Mononuclear cell (primary cell): ENCODE results near the gene ADRM1. TPM values are rescaled to one million over a fixed set of nuclear protein-coding genes. Genes with fewer than 3 reads are reported as not detected.

Experiments
- H3K27me3 ChIP-seq: 2 replicates; pipeline ENCODE4 v1.6.0; 2011; ENCODE audit warnings: low read length, control low read depth; ENCODE audit not compliant: insufficient read depth
- H3K4me1 ChIP-seq: 2 replicates; pipeline ENCODE4 v1.5.1; 2011; ENCODE audit warnings: mild to moderate bottlenecking, low read length, control low read depth; ENCODE audit not compliant: insufficient read depth
- H3K4me3 ChIP-seq: 2 replicates; pipeline ENCODE4 v1.5.1; 2011; ENCODE audit warnings: mild to moderate bottlenecking, low read length, moderate library complexity
- H3K9me3 ChIP-seq: 2 replicates; pipeline ENCODE4 v1.5.1; 2011; ENCODE audit warnings: low read depth, mild to moderate bottlenecking, control low read depth, low read length
- total RNA-seq: library from RNA; depleted of rRNA; stranded (reverse); fragments of >200 nt; gene quantifications from one replicate; pipeline ENCODE4 v1.2.3, GENCODE V29; 2012

Gene ADRM1
- total RNA-seq, 1 donor, result 30.2 TPM

DNA sequence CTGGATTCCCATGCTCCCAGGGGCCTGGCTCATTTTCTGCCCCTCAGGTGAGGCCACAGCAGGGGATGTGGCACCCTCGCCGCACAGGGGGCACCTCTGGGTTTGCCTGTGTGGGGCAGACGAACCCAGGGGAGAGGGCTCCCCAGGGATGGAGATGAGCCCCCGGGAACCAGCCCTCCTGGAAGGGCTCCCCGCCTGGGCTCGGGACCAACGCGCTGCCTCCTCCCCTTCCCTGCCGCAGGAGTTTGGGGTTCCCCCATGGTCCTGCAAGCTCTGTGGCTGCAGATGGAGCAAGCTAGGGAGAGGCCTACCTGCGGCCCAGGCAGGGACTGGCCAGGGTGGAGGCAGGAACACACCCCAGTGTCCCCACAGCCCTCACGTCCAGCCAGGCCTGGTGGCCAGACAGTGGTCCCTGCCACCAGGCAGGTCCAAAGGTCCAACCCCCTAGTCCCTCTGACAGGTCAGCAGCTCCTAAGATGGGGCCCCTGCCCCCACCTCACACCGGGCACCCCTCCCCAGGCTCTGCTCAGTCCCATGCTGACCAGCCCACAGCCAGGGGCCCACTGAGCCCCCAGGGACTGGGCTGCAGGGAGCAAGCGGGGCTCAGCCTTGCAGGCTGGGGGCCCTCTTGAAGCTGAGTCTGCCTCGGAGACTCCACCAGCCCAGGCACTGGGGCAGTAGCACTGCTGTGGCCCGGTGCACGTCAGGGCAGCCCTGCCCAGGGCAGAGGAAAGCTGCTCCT, 50.7 kb downstream of the ADRM1 start:
- H3K4me1 ChIP-seq, result no peaks in the 10 kb centered on the region
- no peaks in the 10 kb centered on the region for H3K9me3 ChIP-seq
- no peaks in the 10 kb centered on the region for H3K27me3 ChIP-seq
- no peak overlapping the region for H3K4me3 ChIP-seq

- H3K9me3 ChIP-seq, result no peaks in the 10 kb centered on the region
- H3K27me3 ChIP-seq, result no peaks in the 10 kb centered on the region
- no peak overlapping the region for H3K4me3 ChIP-seq
- H3K4me1 ChIP-seq, result no peaks in the 10 kb centered on the region
Measured at GRCh38 chr20:62354031-62354808, 51.4 kb downstream of the ADRM1 start.

DNA sequence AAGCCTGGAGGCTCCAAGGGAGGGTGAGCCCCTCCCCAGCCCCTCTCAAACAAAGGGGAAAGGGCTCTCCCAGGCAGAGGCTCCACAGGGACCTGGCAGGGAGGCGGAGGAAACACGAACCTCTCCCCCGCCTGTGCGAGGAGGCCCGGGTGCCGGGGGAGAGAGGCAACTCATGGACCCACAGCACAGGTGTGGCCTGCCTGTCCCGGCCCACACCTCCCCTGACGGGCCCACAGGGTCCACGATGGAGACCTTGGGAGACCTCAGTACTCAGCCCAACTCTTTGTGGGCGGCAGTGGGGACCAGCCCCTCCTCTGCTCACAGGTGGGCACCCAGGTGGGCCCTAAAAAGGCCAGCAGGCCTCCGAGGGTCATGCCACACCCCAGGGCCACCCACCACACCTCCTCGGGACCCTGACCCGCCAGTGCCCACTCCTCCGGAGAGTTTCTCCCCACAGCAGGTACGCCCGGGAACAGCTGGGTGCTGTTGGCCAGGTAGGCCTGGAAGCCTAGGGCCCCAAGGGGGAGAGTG, 52.1 kb downstream of the ADRM1 start:
- Histone ChIP-seq H3K27me3 (no peaks in the 10 kb centered on the region), H3K4me1 (no peaks in the 10 kb centered on the region), H3K4me3 (no peak overlapping the region), H3K9me3 (no peaks in the 10 kb centered on the region)

- no peaks in the 10 kb centered on the region for H3K4me1 ChIP-seq
- no peaks in the 10 kb centered on the region for H3K9me3 ChIP-seq
- no peak overlapping the region for H3K4me3 ChIP-seq
- no peaks in the 10 kb centered on the region for H3K27me3 ChIP-seq
Measured at GRCh38 chr20:62355516-62355877, 52.7 kb downstream of the ADRM1 start.

- Histone ChIP-seq H3K9me3 (no peaks in the 10 kb centered on the region), H3K27me3 (no peaks in the 10 kb centered on the region), H3K4me3 (no peak overlapping the region), H3K4me1 (no peaks in the 10 kb centered on the region)
Measured at GRCh38 chr20:62355878-62356588, 53.2 kb downstream of the ADRM1 start.

GRCh38 chr20:62356589-62357186, 53.9 kb downstream of the ADRM1 start:
- Histone ChIP-seq H3K4me1 (no peaks in the 10 kb centered on the region), H3K9me3 (no peaks in the 10 kb centered on the region), H3K4me3 (no peak overlapping the region), H3K27me3 (no peaks in the 10 kb centered on the region)

DNA sequence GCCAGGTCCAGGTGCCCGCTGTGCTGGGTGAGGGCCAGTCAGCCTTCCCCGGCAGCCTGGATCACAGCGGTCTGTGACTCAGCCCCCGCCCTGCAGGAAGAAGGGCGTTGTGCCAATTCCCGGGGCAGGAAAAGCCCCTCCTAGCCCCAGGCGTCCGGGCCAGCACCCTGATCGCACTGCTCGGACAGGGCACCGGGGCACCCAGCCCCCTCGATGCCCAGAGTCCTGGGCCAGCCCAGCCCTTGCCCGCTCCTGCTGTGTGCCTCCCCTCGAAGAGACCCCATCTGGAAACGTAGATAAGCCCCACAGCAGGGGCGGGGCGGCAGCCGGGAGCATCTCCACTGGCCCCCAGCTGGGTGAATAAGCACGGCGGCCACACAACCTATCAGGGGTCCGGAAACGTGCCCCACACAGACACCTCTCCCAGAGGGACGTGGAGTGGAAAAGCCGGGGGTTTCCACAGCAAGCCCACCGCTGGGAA, 54.4 kb downstream of the ADRM1 start:
- Histone ChIP-seq H3K27me3 (no peaks in the 10 kb centered on the region), H3K4me3 (no peak overlapping the region), H3K9me3 (no peaks in the 10 kb centered on the region), H3K4me1 (no peaks in the 10 kb centered on the region)

DNA sequence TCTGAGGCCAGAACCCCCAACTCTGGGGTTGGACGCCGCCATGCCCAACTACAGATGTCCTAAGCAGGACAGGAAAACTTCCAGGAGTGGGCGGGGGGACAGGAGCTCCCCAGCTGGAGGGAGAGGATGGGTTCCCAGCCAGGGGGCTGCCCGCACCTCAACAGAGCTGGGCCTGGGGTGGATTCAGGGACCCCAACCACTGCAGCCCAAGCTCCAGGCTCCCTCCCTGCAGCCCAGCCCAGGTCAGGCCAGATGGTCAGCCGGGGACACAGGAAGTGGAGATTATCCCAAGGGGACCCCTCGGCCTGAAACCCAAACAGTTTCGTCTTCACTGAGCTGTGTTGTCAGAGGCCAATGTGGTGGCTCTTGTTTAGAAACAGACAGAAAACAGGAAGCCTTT, 54.9 kb downstream of the ADRM1 start:
- H3K27me3 ChIP-seq, result no peaks in the 10 kb centered on the region
- no peaks in the 10 kb centered on the region for H3K9me3 ChIP-seq

More for the DNA sequence above, 54.9 kb downstream of the ADRM1 start:
- H3K4me1 ChIP-seq, result no peaks in the 10 kb centered on the region
- H3K4me3 ChIP-seq, result no peak overlapping the region

Other genes with a start within 250 kb of the ADRM1 start
- 7.7 TPM for gene TAF4, start 237.1 kb upstream of the ADRM1 start, total RNA-seq
- 17.8 TPM for gene LSM14B, start 180.5 kb upstream of the ADRM1 start, total RNA-seq
- gene PSMA7, start 159.6 kb upstream of the ADRM1 start, total RNA-seq, result 118 TPM
- 6.3 TPM for gene SS18L1, start 159.2 kb upstream of the ADRM1 start, total RNA-seq
- 3.1 TPM for gene MTG2, start 120.0 kb upstream of the ADRM1 start, total RNA-seq
- not detected for gene HRH3, start 82.7 kb upstream of the ADRM1 start, total RNA-seq
- gene OSBPL2, start 64.5 kb upstream of the ADRM1 start, total RNA-seq, result 36.0 TPM
- 1.2 TPM for gene LAMA5, start 64.3 kb downstream of the ADRM1 start, total RNA-seq
- gene RPS21, start 84.1 kb downstream of the ADRM1 start, total RNA-seq, result 1,065 TPM
- gene CABLES2, start 104.3 kb downstream of the ADRM1 start, total RNA-seq, result 1.9 TPM
- not detected for gene RBBP8NL, start 124.5 kb downstream of the ADRM1 start, total RNA-seq
- not detected for gene GATA5, start 173.0 kb downstream of the ADRM1 start, total RNA-seq